ENCODE results near the gene TLK1.

Gene TLK1

DNA sequence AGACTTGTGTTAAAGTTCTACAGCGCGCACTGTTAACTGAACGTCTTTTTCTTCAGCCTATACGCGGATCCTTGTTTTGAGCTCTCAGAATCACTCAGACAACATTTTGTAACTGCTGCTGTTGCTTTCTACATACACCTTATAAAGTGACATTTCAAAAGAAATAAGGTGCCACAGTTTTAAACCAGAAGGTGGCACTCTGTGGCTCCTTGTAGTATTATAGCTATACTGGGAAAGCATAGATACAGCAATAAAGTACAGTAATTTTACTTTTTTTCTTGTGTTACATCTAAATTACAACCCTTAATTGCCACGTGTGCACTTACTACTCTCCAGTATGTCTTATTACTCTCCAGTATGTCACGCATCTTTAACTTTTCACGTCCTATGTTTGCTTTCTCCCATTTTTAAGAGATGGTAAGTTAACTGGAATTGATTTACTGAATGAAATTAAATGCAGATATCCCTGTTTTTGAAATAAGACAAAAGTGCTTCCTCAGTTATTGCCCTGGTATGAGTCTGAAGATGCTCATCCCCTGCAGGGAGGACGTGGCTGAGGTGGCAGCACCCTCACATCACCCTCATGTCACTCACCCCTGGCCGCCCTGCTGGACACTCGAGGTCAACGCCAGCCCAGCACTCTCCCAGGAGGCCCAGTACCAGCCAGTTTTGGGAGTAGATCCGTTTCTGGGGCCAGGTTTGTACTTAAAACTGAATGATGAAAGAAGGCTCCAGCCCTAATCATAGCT lies 193.9 kb downstream of the TLK1 start:
- DNase-seq (ENCODE audit: low read depth): no peak

DNA sequence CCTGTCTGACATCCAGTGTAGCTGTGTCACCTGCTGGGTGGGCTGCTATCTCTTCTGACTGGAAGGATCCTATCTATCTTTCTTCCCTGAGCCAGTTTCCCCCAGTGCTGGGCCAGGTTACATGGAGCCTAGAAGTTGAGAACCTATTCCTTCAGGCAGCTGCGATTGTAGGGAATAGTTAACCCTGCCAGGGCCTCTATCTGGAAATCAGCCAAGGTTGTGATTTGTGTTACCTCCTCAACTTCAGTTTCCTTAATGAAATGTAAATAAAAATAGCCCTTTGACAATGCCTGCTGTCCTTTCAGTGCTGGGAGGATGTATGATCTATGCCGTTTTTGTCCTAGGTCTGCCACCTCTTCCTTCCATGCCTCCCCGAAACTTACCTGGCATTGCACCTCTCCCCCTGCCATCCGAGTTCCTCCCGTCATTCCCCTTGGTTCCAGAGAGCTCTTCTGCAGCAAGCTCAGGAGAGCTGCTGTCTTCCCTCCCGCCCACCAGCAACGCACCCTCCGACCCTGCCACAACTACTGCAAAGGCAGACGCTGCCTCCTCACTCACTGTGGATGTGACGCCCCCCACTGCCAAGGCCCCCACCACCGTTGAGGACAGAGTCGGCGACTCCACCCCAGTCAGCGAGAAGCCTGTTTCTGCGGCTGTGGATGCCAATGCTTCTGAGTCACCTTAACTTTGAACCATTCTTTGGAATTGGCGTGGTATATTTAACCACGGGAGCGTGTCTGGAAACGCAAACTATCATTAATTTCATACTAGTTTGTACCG lies 195.1 kb downstream of the TLK1 start:
- no peak for DNase-seq (ENCODE audit: low read depth)

- DNase-seq (ENCODE audit: low read depth): no peak
These were observed 197.3 kb downstream of the TLK1 start for GRCh38 chr2:170963386-170963785.

GRCh38 chr2:170953941-170954340 lies 206.8 kb downstream of the TLK1 start:
- no peak for DNase-seq (ENCODE audit: low read depth)

- DNase-seq (ENCODE audit: low read depth): no peak
These were observed 210.4 kb downstream of the TLK1 start for GRCh38 chr2:170950221-170950761.

DNA sequence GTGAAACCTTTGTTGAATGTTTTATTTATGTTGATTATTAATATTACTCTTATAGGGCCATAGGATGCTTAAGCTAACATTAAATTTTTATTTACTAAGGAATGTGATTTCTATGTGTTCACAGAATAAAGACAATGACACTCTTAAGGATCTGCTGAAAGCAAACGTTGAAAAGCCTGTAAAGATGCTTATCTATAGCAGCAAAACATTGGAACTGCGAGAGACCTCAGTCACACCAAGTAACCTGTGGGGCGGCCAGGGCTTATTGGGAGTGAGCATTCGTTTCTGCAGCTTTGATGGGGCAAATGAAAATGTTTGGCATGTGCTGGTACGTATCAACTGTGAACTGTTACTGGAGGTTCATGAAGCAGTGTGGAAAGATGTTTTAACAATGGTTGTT lies 211.3 kb downstream of the TLK1 start:
- DNase-seq (ENCODE audit: low read depth): no peak

DNA sequence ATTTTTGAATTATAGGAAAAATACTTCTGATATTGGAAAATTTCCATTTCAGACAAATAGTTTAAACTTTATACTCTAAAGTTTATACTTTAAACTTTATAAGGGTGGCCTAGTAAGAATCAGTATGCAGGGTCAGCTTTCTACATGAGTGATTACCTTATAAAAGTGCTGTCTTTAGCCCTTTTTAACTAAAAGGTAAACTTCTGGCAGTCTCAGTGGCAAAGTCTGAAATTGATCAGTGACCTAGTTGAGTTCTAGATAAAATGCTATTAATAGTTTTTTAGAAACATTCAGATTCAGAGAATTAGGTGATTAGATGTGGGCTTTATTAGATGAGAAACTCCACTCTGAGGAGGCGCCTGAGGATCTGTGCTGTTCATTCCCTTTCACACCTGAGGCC lies 216.1 kb downstream of the TLK1 start:
- no peak for DNase-seq (ENCODE audit: low read depth)

DNA sequence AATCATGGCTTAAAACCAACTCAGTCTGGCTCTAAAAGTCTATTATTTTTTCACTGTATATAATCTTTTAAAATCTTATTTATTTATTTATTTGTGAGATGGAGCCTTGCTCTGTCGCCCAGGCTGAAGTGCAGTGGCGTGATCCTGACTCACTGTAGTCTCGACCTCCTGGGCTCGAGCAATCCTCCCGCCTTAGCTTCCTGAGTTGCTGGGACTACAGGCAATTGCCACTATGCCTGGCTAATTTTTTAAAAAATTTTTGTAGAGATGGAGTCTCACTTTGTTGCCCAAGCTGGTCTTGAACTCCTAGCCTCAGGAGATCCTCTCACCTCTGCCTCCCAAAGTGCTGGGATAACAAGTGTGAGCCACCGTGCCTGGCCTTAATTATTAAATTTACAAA lies 217.1 kb downstream of the TLK1 start:
- no peak for DNase-seq (ENCODE audit: low read depth)

GRCh38 chr2:170943041-170943440 lies 217.7 kb downstream of the TLK1 start:
- DNase-seq (ENCODE audit: low read depth): no peak

DNA sequence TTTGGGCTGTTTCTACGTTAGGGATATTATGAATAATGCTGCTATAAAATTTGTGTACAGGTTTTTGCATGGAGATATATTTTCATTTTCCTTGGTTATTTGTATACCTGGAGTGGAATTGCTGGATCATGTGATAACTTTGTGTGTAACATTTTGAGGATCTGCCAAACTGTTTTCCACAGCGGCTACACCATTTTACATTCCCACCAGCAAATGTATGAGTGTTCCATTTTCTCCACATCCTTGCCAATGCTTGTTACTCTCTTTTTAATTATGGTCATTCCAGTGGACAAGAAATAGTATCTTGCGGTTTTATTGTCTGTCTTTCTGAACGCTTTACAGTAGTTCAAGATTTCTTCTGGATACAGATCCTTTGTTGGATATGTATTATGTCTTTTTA lies 218.1 kb downstream of the TLK1 start:
- DNase-seq (ENCODE audit: low read depth): no peak

All from stromal cell of bone marrow (primary cell).